Activated naive CD8-positive, alpha-beta T cell treated with anti-CD3 and anti-CD28 coated beads, Interleukin-2, amount 50 U/mL, for 16 hours (primary cell): ENCODE results near the gene ATP6V0E1.

Source experiments
- DNase-seq: peaks from one replicate; pipeline ENCODE4 v3.0.0-alpha.2; 2020; ENCODE audit warnings: low read depth, low spot score

The ATP6V0E1 gene

GRCh38 chr5:172956228-172956627, 27.3 kb upstream of the ATP6V0E1 start:
- no peak for DNase-seq

DNA sequence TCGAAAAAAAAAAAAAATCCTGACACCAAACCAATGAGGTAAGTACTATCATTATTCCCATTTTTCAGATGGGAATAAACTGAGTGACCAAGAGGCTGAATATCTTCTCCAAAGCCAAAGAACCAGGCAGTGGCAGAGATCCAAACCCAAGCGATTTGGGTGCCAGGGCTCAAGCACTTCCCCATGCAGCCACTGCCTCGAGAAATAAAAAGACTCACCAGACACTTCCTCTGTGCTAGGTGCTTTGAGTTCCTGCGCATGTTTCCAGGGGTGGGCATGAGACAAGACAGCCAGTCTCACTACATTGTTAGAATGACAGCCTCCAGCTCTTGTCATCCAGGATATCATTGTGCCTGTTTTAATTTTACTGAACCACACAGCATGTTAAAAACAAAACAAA, 26.6 kb upstream of the ATP6V0E1 start:
- DNase-seq: no peak

- no peak for DNase-seq
These were observed 26.1 kb upstream of the ATP6V0E1 start for GRCh38 chr5:172957458-172957857.

- DNase-seq: peak; percentile 26
These were observed 25.1 kb upstream of the ATP6V0E1 start for GRCh38 chr5:172958331-172959046.

DNA sequence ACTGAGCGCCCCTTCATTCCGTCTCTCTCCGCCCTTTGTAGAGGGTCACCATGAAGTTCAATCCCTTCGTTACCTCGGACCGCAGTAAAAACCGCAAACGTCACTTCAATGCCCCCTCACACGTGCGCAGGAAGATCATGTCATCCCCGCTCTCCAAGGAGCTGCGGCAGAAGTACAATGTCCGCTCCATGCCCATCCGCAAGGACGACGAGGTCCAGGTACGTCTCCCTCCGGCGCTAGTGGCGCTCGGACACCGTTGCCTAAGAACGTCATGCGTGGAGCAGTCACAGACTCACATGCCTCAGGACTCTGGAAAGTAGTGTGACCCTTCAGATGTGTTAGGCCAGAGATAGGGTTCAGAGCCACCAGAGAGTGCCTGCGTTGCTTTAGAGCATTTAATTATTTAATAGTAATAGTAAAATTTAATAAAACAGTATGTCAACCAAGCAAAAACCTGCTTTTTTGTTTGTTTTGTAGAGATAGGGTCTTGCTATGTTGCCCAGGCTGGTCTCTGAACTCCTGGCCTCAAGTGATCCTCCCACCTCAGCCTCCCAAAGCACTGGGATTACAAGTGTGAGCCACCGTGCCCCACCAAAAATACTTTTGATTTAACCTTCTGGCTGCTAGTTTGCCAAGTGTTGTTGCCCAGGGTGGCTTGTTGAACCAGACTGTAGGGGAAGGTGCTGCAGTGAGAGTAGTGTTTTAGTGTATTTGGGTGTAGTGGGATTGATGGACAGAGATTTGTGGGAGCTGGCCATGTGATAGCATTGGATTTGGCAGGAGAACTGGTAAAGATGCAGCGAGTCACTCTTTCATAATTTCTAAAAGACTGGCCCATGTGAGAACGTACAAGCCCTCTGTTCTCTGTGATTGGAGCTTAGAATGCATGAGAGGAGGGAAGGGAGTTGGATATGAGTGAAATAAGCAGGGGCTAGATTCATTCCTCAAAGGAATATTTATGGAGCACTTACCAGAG, 23.5 kb upstream of the ATP6V0E1 start:
- no peak for DNase-seq

GRCh38 chr5:172969921-172970320, 13.7 kb upstream of the ATP6V0E1 start:
- DNase-seq: no peak

DNA sequence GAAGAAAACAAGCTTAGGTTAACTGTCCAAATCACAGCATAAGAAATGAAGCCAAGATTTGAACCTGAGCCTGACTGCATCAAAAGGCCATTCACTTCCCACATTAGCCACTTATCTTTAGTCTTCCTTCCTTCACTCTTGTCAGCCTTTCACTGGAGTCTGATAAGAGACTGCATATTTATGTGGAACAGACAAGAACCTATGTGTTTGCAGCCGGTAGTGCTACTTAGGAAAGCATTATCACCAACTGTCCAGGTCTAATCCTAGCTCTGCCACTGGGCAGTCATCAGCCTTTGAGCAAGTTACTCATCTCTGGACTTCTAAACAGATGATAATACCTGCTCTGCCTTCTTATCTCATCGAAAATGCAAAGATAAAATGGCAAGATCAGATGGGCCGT, 12.1 kb upstream of the ATP6V0E1 start:
- DNase-seq: no peak

DNA sequence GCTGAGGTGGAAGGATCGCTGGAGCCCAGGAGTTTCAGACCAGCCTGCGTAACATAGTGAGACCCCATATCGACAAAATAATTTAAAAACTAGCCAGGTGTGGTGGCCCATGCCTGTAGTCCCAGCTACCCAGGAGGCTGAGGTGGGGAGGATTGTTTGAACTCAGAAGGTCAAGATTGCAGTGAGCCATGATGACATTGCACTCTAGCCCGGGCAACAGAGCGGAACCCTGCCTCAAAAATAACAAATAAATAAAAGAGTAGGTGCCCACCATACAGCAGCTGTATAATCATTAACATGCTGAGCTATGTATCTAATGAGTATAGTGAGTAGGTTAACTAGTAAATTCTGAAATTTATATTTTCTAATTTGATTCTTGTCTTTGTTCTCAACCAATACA, 11.0 kb upstream of the ATP6V0E1 start:
- DNase-seq: no peak

GRCh38 chr5:172973127-172973916, 10.2 kb upstream of the ATP6V0E1 start:
- DNase-seq: no peak

GRCh38 chr5:172973931-172974330, 9.6 kb upstream of the ATP6V0E1 start:
- DNase-seq: no peak

GRCh38 chr5:172975289-172975688, 8.3 kb upstream of the ATP6V0E1 start:
- DNase-seq: no peak

- DNase-seq: no peak
These were observed 3.8 kb upstream of the ATP6V0E1 start for GRCh38 chr5:172979778-172980177.

- no peak for DNase-seq
These were observed 1.6 kb upstream of the ATP6V0E1 start for GRCh38 chr5:172981931-172982330.

DNA sequence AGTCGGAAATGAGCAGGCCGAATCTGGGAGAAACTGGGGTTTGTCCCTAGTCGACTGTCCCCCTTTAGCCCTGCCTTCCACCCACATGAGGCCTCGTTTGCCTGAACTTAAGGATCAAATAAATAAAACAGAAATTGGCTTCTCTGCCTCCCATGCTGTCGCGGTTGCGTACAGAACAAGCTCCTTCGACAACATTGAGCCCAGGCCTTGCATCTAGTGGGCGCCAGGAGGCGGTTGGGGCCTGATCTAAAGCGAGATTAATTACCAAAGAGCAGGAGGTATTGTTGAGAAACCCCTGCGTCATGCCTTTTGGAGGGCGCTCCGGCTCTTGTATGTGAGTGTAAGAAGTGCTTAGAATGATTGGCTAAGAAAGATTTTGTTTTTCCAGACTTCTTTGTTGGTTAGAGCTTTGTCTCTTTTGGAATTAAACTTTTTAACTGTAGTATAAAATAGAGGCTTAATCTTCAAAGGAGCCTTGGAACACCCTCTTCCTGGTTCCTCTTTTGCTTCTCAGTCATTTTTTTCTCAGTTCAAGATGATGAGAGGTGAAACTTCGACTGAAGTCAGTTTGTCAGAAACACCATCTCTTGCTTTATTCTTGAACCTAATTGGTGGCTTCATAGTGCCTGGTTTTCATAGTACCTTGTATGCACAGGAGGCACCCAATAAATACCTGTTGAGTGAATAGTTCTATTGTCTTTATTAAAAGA, 828 bp downstream of the ATP6V0E1 start:
- DNase-seq: peak; percentile 51

- no peak for DNase-seq
These were observed 2.0 kb downstream of the ATP6V0E1 start for GRCh38 chr5:172985596-172985995.

GRCh38 chr5:172988276-172988675, 4.7 kb downstream of the ATP6V0E1 start:
- no peak for DNase-seq

- DNase-seq: no peak
These were observed 7.2 kb downstream of the ATP6V0E1 start for GRCh38 chr5:172990776-172991175.

DNA sequence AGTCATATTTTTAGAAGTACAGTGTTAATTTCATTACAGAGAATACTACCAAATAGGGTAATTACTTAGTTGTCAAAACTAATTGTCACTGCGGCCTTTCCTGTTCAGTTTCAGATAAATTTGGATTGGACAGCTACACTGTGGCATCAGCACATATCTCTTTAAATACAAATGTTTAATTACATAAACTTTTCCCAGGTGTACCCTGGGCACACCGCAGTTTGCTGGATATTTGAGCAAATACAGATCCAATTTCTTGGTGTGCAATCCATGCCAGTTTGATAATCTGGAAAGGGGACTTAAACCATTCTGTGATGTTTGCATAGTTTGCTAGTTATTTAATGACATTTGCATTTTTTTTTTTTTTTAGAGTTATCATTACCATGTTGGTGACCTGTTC, 10.8 kb downstream of the ATP6V0E1 start:
- no peak for DNase-seq

GRCh38 chr5:172999372-172999973, 15.9 kb downstream of the ATP6V0E1 start:
- no peak for DNase-seq

DNA sequence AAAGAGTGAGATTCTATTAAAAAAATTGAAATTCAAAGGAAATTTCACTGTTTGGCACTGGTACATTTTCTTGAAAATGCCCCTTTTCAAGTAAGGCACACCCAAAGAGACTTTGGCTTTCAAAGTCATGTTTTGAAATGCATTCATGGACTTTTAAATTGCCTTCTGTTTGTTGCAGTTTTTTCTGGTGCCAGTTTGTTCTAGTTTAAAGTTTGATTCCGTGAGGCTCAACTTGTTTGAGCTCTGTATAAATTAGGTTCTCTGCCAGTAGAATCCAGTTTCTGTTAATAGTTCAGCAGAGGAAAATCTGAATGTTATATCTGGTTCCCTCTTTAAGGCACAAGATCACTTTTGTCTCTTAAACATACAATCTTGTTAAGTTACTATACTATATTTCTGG, 16.4 kb downstream of the ATP6V0E1 start:
- DNase-seq: no peak
